ENCODE results near the gene PLCB4.
A peak's percentile ranks its signal among the peaks of the same experiment; 100 is the strongest.

Gene PLCB4

DNA sequence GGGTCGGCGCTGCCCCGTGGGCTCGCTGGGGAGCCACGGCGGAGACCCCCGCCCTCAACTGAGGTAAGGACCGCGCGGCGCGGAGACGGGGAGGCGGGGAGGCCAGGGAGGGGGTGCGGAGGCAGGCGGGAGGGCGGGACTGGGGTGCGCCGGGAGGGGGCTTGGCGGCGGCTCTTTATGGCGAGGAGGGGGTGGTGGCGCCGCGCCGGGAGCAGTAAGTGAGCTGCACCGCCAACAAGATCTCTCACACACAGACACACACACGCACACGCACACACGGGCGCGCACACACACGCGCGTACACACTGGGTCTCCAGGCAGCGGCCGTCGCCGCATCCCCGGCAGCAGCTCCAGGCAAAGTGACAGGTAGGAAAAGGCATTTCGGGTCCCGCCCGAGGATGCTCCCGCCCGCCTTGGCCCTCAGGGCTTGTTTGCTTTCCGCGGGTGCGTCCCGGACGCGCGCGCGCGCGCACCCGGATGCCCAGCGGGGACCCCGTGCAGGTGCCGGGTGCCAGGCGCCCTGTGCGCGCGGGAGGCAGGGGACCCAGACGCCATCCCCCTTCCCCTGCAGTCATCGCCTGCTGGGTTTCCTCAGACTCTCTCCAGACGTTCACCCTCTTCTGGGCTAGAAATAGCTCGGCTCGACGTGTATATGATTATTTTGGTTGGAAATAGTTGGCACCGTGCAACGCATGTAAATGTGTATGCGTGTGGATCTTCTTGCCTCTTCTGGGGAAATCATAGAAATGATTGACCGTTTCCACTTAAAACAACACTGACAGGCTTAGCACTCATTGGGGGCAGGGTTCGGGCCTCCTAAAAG is at the start of gene PLCB4:
PLCB4 (plus strand) TSS at position 247 of the 823 bp plus-strand sequence. CDS start 238,728 bp downstream, outside the sequence.
- intact Hi-C loops (cut with DNase I; ENCODE audit: low total_unique reads): loop anchor here (5.0 to 10.0 kb wide), 2 partner anchors 157 to 214 kb away; no protein-coding TSS in a partner anchor
- peaks cover 0 to 52% (median 2%) of the 10 kb centered on the region in 4 donors for H3K4me1 ChIP-seq
- H3K27ac ChIP-seq: peak within 1 kb of the TSS; percentile 87 to 93
- no peaks in the 10 kb centered on the region for H3K9me3 ChIP-seq
- TF ChIP-seq, protein P1, sequence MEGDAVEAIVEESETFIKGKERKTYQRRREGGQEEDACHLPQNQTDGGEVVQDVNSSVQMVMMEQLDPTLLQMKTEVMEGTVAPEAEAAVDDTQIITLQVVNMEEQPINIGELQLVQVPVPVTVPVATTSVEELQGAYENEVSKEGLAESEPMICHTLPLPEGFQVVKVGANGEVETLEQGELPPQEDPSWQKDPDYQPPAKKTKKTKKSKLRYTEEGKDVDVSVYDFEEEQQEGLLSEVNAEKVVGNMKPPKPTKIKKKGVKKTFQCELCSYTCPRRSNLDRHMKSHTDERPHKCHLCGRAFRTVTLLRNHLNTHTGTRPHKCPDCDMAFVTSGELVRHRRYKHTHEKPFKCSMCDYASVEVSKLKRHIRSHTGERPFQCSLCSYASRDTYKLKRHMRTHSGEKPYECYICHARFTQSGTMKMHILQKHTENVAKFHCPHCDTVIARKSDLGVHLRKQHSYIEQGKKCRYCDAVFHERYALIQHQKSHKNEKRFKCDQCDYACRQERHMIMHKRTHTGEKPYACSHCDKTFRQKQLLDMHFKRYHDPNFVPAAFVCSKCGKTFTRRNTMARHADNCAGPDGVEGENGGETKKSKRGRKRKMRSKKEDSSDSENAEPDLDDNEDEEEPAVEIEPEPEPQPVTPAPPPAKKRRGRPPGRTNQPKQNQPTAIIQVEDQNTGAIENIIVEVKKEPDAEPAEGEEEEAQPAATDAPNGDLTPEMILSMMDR (IDR thresholded peaks at IDR 0.05): no peak
- H3K36me3 ChIP-seq: no peaks in the 10 kb centered on the region
- peak within 1 kb of the TSS; percentile 76 to 86 for H3K4me3 ChIP-seq
- DNase-seq: peak; percentile 35 to 75
- H3K27me3 ChIP-seq: no peaks in the 10 kb centered on the region

DNA sequence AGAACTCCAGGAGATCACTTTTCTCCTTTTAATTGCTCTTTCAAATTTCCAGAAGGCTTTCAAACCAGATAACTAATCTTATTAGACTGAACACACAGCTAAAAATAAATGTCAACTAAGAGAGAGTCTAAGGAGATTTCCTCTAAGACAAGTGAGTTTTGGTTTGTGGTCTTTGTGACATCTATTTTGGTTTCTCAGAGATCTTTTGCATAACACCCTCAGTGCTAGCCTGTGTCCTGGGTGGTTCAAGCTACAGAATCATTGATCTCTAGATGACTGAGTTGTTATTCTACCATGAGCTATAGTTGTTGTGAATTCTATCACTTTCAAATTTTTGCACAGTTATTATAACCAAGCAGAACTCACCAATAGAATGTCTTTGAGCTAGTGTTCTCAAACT is 49.1 kb upstream of the PLCB4 start:
- Histone ChIP-seq H3K9me3 (no peaks in the 10 kb centered on the region), H3K27me3 (no peaks in the 10 kb centered on the region), H3K36me3 (no peaks in the 10 kb centered on the region), H3K4me1 (peaks cover 0 to 12% (median 1%) of the 10 kb centered on the region in 4 donors), H3K27ac (no peak overlapping the region), H3K4me3 (no peak overlapping the region)
- intact Hi-C loops (cut with DNase I; ENCODE audit: low total_unique reads): no loop called here
- DNase-seq: no peak
- TF ChIP-seq, protein P1 (IDR thresholded peaks at IDR 0.05): no peak

DNA sequence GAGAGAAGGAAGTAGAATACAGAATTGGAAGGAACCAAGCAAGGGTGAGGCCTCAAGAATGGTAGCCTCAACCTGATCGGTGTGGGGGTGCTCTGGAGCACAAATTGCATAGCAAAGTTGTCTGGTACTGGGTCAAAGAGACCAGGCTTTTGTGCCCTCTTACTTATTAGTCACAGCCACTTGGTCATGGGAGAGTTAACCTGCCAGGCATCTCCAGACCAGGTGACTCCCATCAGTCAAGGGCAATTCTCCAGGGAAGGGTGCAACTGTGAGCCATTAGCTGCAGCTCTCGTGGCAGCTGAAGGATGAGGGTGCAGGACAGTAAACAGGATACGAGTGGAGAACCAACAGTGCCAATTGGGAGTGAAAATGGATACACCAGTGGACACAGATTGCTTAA is 47.7 kb upstream of the PLCB4 start:
- TF ChIP-seq, protein P1 (IDR thresholded peaks at IDR 0.05): no peak
- Histone ChIP-seq H3K27ac (no peak overlapping the region), H3K36me3 (no peaks in the 10 kb centered on the region), H3K27me3 (no peaks in the 10 kb centered on the region), H3K9me3 (no peaks in the 10 kb centered on the region), H3K4me1 (peaks cover 0 to 8% (median 0%) of the 10 kb centered on the region in 4 donors), H3K4me3 (no peak overlapping the region)
- no peak for DNase-seq
- intact Hi-C loops (cut with DNase I; ENCODE audit: low total_unique reads): no loop called here

DNA sequence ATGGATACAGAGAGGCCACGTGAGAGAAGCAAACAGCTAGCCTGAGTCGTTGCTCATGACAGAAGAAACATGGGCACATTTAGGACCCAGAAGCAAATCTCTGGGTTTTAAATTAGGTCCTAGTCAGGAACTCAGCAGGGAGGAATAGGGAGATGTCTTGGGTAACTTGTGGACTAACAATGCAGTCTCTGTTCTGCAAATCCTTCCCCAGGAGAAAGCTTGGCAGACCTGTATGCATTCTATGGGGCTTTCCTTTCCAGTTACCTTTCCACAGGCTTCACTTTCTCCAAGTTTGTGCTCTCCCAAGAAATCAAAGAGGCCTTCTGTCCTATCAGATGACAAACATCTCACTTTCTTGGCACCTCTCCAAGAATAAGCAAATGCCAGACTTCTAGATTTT is 47.2 kb upstream of the PLCB4 start:
- no peak overlapping the region for H3K27ac ChIP-seq

DNA sequence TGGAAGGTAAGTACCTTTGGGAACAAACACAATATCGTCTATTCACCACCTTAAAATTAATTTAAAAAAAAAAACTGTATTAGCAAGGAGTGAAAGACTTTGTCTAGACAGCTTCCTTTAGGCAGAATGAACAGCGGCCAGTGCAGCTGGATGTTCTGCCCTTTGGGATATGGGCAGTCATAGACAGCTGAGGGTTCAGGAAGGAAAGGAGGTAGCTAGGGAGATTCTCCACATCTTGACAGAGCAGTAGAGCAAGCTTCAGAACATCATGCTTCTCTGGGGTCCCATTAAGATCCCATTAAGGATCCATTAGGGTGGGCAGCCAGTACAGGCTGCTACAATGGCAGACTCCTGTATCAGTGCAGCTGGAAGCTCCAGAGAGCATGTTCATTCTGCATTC is 46.5 kb upstream of the PLCB4 start:
- Histone ChIP-seq H3K4me3 (no peak overlapping the region), H3K9me3 (no peaks in the 10 kb centered on the region), H3K27ac (no peak overlapping the region), H3K27me3 (no peaks in the 10 kb centered on the region), H3K4me1 (peaks cover 0 to 7% (median 0%) of the 10 kb centered on the region in 4 donors), H3K36me3 (no peaks in the 10 kb centered on the region)
- intact Hi-C loops (cut with DNase I; ENCODE audit: low total_unique reads): no loop called here
- no peak for DNase-seq
- TF ChIP-seq, protein P1 (IDR thresholded peaks at IDR 0.05): no peak

More for the DNA sequence above, 47.2 kb upstream of the PLCB4 start:
- Histone ChIP-seq H3K9me3 (no peaks in the 10 kb centered on the region), H3K27me3 (no peaks in the 10 kb centered on the region), H3K36me3 (no peaks in the 10 kb centered on the region), H3K4me3 (no peak overlapping the region), H3K4me1 (peaks cover 0 to 4% (median 0%) of the 10 kb centered on the region in 4 donors)
- intact Hi-C loops (cut with DNase I; ENCODE audit: low total_unique reads): no loop called here
- DNase-seq: no peak
- TF ChIP-seq, protein P1 (IDR thresholded peaks at IDR 0.05): no peak
